Measurements from ENCODE around the gene PLCB1. TPM values are rescaled to one million over a fixed set of nuclear protein-coding genes. Genes with fewer than 3 reads are reported as not detected.

Gene PLCB1
- total RNA-seq, 1 experiment from 2014 or later, result not detected

DNA sequence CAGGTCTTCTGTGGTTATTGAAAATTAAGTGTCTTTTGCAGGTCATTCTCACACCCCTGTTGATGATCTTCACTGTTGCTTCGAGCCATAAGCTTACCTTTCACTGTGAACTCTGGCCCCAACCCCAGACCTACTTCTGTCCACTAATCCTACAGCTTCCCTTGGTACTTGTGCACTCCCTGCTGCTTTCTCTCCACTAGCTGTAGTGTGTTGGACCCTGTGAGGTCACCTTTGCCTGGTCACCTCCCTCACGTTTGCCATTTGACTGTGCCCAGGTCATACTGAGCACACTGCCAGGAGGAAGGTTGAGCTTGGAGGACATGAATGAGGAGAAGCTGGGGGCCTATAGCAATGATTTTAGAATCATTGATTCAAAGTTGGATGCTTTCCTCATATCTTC lies 94.0 kb downstream of the PLCB1 start:
- DNase-seq, result no peak
- Histone ChIP-seq H2AFZ (no peak overlapping the region), H3K4me2 (no peak overlapping the region), H3K9me2 (ENCODE audit: insufficient read depth) (no peaks in the 10 kb centered on the region), H3K27me3 (ENCODE audit: insufficient read depth, low read depth) (no peaks in the 10 kb centered on the region), H3K27ac (no peak overlapping the region), H3K4me3 (no peak overlapping the region), H3F3A (ENCODE audit: insufficient read depth, low read depth) (no peaks in the 10 kb centered on the region), H3K36me3 (ENCODE audit: low read depth) (no peaks in the 10 kb centered on the region), H4K20me1 (ENCODE audit: insufficient read depth) (no peaks in the 10 kb centered on the region), H3K79me2 (ENCODE audit: low read depth) (no peaks in the 10 kb centered on the region), H3K4me1 (replicated peaks; ENCODE audit: insufficient read depth) (no peaks in the 10 kb centered on the region), H3K9me3 (ENCODE audit: insufficient read depth, low read depth) (no peaks in the 10 kb centered on the region)
- no TSS peak for BruUV-seq (replicated peaks)
- ChIA-PET CTCF (no interaction called here), POLR2A (ENCODE audit: unreplicated experiment) (no interaction called here)
- no peak for TF ChIP-seq EZH2 (IDR thresholded peaks at IDR 0.05; ENCODE audit: low read depth)
- TF ChIP-seq, protein P1, sequence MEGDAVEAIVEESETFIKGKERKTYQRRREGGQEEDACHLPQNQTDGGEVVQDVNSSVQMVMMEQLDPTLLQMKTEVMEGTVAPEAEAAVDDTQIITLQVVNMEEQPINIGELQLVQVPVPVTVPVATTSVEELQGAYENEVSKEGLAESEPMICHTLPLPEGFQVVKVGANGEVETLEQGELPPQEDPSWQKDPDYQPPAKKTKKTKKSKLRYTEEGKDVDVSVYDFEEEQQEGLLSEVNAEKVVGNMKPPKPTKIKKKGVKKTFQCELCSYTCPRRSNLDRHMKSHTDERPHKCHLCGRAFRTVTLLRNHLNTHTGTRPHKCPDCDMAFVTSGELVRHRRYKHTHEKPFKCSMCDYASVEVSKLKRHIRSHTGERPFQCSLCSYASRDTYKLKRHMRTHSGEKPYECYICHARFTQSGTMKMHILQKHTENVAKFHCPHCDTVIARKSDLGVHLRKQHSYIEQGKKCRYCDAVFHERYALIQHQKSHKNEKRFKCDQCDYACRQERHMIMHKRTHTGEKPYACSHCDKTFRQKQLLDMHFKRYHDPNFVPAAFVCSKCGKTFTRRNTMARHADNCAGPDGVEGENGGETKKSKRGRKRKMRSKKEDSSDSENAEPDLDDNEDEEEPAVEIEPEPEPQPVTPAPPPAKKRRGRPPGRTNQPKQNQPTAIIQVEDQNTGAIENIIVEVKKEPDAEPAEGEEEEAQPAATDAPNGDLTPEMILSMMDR (conservative IDR thresholded peaks at IDR 0.05), result no peak
- intact Hi-C loops (cut with micrococcal nuclease; ENCODE audit: unreplicated experiment), result no loop called here

GRCh38 chr20:8227293-8227692 lies 95.2 kb downstream of the PLCB1 start:
- no peaks in the 10 kb centered on the region for H3K9me3 ChIP-seq (ENCODE audit: insufficient read depth, low read depth)
- no peaks in the 10 kb centered on the region for H3K27me3 ChIP-seq (ENCODE audit: insufficient read depth, low read depth)
- ChIA-PET POLR2A (ENCODE audit: unreplicated experiment) (no interaction called here), CTCF (no interaction called here)
- intact Hi-C loops (cut with micrococcal nuclease; ENCODE audit: unreplicated experiment), result no loop called here
- no peak overlapping the region for H2AFZ ChIP-seq
- TF ChIP-seq EZH2 (IDR thresholded peaks at IDR 0.05; ENCODE audit: low read depth), result no peak
- TF ChIP-seq, protein P1 (conservative IDR thresholded peaks at IDR 0.05), result no peak
- no peaks in the 10 kb centered on the region for H3K9me2 ChIP-seq (ENCODE audit: insufficient read depth)
- H4K20me1 ChIP-seq (ENCODE audit: insufficient read depth), result no peaks in the 10 kb centered on the region
- H3K4me2 ChIP-seq, result no peak overlapping the region
- H3K79me2 ChIP-seq (ENCODE audit: low read depth), result no peaks in the 10 kb centered on the region
- no peaks in the 10 kb centered on the region for H3F3A ChIP-seq (ENCODE audit: insufficient read depth, low read depth)
- no peak overlapping the region for H3K27ac ChIP-seq
- no peak overlapping the region for H3K4me3 ChIP-seq
- no peak for DNase-seq
- no TSS peak for BruUV-seq (replicated peaks)
- no peaks in the 10 kb centered on the region for H3K36me3 ChIP-seq (ENCODE audit: low read depth)
- H3K4me1 ChIP-seq (replicated peaks; ENCODE audit: insufficient read depth), result no peaks in the 10 kb centered on the region

- DNase-seq, result no peak
- BruUV-seq (replicated peaks), result no TSS peak
- no peaks in the 10 kb centered on the region for H3K36me3 ChIP-seq (ENCODE audit: low read depth)
- no peaks in the 10 kb centered on the region for H3K9me2 ChIP-seq (ENCODE audit: insufficient read depth)
- no peak overlapping the region for H3K27ac ChIP-seq
- H3K27me3 ChIP-seq (ENCODE audit: insufficient read depth, low read depth), result no peaks in the 10 kb centered on the region
- TF ChIP-seq, protein P1 (conservative IDR thresholded peaks at IDR 0.05), result no peak
- TF ChIP-seq EZH2 (IDR thresholded peaks at IDR 0.05; ENCODE audit: low read depth), result no peak
- no peaks in the 10 kb centered on the region for H4K20me1 ChIP-seq (ENCODE audit: insufficient read depth)
- no peaks in the 10 kb centered on the region for H3F3A ChIP-seq (ENCODE audit: insufficient read depth, low read depth)
- no peaks in the 10 kb centered on the region for H3K79me2 ChIP-seq (ENCODE audit: low read depth)
- ChIA-PET POLR2A (ENCODE audit: unreplicated experiment) (no interaction called here), CTCF (no interaction called here)
- H2AFZ ChIP-seq, result no peak overlapping the region
- H3K4me3 ChIP-seq, result no peak overlapping the region
- intact Hi-C loops (cut with micrococcal nuclease; ENCODE audit: unreplicated experiment), result no loop called here
- no peaks in the 10 kb centered on the region for H3K4me1 ChIP-seq (replicated peaks; ENCODE audit: insufficient read depth)
- no peak overlapping the region for H3K4me2 ChIP-seq
- H3K9me3 ChIP-seq (ENCODE audit: insufficient read depth, low read depth), result no peaks in the 10 kb centered on the region
Measured at GRCh38 chr20:8228315-8228714, 96.2 kb downstream of the PLCB1 start.

Measured in PC-9 (cell line).